H1 (cell line): ENCODE measurements around the gene SAP30L. TPM values are rescaled to one million over a fixed set of nuclear protein-coding genes. Genes with fewer than 3 reads are reported as not detected.

Experiments used
- ASH2L ChIP-seq: fragments of 200-600, 300-600 bp; sonication (generic); IDR thresholded peaks from one replicate; pipeline ENCODE4 v1.7.1; 2017; ENCODE audit warnings: low read length
- CHD1 ChIP-seq: IDR thresholded peaks from 2 replicates; pipeline ENCODE4 v1.6.1; 2012; ENCODE audit warnings: low read depth, low read length, improper control_type of control experiment
- EGR1 ChIP-seq: IDR thresholded peaks from 2 replicates; pipeline ENCODE4 v1.6.1; 2011; ENCODE audit warnings: low read depth, low read length, borderline replicate concordance
- RBBP5 ChIP-seq: IDR thresholded peaks from 2 replicates; pipeline ENCODE4 v1.7.1; 2012; ENCODE audit warnings: low read depth, mild to moderate bottlenecking, inconsistent platforms, low read length, moderate library complexity, borderline replicate concordance
- polyA plus RNA-seq, 7 experiments: library from polyadenylated mRNA; depleted of rRNA in 3 of 7; stranded (reverse) in 5 of 7; unstranded in 2 of 7; fragments of >200 nt in 5 of 7; fragments of 200-250 nt in 2 of 7; gene quantifications; 1 replicate in 5 of 7; 2 replicates in 1 of 7; 4 replicates in 1 of 7; pipeline versions ENCODE4 v1.2.1 to v1.2.3, GENCODE V29; 2011 to 2013; ENCODE audit warnings: missing spikeins in 2 of 7, mixed read lengths in 2 of 7
- total RNA-seq: library from RNA; stranded (reverse); fragmentation: NEBNext Ultra II Directional; extraction: Animal tissue kit (Norgen Biotek cat#: 25700); gene quantifications from 2 replicates; pipeline ENCODE4 v1.2.1, GENCODE V29; 2021

SAP30L gene
- total and polyA plus RNA-seq, 2 of the 8 experiments (the other 6 are each of a cell fraction or from before 2014, with no cell fraction given) = 12.2 to 31.5 TPM

DNA sequence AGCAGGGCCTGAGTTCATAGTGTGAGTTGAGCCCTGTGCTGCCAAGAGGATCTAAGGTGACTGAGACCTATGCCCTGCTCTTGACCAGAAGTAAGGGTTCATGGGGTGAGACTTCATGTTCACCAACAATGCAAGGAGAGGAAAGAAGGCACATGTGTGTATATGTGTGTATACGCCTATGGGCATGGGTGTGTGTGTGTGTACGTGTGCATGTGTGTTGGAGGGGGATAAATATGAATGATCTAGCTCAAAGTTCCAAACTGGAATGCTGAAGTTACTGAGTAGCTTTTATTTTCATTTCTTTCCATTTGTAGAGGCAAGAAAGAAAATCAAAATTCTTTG lies 57.9 kb downstream of the SAP30L start (continued):
- TF ChIP-seq CHD1 = no peak
- no peak for TF ChIP-seq EGR1
- TF ChIP-seq ASH2L = no peak
- no peak for TF ChIP-seq RBBP5
